ENCODE measurements around the gene LIMS3.
"Not testable (repeated sequence)": the region's sequence is repeated elsewhere in the genome, so short reads cannot be mapped to it uniquely, and the experiment has no call there.

Gene LIMS3

DNA sequence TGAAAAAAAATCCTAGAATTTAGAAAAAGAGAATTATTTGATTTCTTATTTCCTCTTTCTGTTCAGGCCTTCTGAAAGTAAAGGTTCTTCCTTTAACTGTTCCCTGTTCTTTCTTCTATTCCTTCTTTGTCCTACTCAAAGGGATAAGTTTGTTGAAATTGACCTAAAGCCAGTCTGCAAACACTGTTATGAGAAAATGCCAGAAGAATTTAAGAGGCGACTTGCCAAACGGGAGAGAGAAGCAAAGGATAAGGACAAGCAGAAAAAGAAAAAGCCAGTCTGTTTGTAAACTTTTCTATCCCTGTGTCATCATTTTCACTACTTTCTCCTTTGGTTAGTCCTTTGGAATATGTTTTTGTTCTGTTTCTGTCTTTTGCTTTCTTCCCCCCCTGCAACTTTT, 26.0 kb downstream of the LIMS3 start:
- not testable (repeated sequence) for DNase-seq (ENCODE audit: low read depth in 2 of 2, low spot score in 1 of 2)

- DNase-seq (ENCODE audit: low read depth in 2 of 2, low spot score in 1 of 2) = not testable (repeated sequence)
Observed at GRCh38 chr2:109927803-109928202, 29.3 kb downstream of the LIMS3 start.

GRCh38 chr2:109929222-109929621, 30.7 kb downstream of the LIMS3 start:
- DNase-seq (ENCODE audit: low read depth in 2 of 2, low spot score in 1 of 2) = not testable (repeated sequence)

- not testable (repeated sequence) for DNase-seq (ENCODE audit: low read depth in 2 of 2, low spot score in 1 of 2)
Observed at GRCh38 chr2:109936534-109936933, 38.0 kb downstream of the LIMS3 start.

DNA sequence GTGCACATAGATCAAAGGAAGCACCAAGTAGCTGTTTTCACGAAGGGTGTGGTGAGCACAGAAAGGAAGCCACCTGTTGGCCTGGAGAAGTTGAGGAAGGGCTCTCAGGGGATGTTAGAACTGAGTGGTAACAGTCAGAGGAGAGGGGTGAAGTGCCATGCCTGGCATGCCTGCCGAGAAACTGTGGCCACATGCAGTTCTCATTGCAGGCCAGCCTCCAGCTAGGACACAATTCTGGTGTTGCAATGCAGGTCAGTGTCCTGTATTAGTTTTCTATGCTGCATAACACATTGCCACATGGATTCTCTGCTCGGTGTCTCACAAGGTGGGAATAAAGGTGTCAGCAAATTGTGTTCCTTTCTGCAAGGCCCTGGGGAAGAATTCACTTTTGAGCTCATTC, 46.9 kb downstream of the LIMS3 start:
- not testable (repeated sequence) for DNase-seq (ENCODE audit: low read depth in 2 of 2, low spot score in 1 of 2)

DNA sequence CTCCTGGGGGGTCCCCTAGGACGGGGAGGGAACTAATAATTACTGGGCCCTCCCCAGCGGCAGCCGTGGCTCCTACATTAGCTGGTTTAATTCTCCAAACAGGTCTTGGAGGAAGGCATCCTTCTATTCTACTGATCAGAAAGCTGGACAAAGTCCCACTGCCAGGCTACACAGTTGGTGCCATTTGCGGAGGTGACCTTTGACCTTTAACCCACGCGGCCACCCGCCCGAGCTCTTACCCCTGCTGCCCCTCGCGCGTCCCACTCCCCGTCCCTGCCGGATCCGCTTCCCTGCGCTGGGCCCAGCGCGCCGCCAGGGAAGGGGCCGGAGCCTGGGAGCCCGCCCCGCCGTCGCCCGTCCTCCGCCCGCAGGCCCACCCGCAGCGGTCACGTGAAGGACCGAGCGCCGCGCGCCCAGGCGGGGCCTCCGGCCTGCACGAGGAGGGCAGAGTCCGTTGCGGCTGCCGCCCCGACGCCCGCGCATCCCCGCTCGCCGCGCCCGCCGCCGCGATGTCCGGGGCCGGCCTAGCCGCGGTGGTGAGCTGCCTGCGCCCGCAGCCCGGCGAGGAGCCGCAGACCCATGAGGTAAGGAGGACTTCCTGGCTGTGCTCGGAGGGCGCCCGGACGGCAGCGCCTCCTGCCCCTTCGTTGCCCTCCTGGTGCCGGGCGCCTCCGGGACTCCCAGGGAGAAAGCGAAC, 48.9 kb downstream of the LIMS3 start:
- DNase-seq (ENCODE audit: low read depth in 2 of 2, low spot score in 1 of 2) = not testable (repeated sequence)

DNA sequence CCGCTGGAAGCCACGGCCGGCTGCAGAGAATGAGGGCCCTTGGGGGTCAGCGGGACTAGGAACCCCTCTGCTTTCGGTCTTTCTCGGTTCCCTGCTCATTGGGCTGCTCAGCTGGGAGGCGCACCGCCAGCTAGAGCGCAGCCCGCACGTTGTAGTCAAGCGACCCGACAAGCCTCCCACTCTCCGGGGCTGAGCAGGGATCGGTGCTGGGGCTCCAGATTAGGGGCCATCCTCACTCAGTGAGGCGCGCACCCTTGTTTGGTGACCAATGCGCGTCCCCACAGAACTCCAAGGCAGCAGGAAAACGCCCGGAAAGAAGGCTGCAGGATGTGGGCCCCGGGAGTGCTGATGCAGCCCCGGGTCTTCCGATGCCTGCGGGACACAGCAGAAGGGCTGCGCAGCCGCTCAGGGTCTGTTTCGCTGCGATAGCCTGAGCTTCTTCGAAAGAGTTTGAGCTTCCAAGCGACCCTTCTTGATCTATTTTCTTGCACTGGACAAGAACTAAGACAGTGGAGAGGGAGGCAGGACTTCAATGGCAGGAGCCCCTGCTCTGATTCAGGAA, 49.6 kb downstream of the LIMS3 start:
- DNase-seq (ENCODE audit: low read depth in 2 of 2, low spot score in 1 of 2) = not testable (repeated sequence)

- not testable (repeated sequence) for DNase-seq (ENCODE audit: low read depth in 2 of 2, low spot score in 1 of 2)
Observed at GRCh38 chr2:109950146-109950843, 51.8 kb downstream of the LIMS3 start.

DNA sequence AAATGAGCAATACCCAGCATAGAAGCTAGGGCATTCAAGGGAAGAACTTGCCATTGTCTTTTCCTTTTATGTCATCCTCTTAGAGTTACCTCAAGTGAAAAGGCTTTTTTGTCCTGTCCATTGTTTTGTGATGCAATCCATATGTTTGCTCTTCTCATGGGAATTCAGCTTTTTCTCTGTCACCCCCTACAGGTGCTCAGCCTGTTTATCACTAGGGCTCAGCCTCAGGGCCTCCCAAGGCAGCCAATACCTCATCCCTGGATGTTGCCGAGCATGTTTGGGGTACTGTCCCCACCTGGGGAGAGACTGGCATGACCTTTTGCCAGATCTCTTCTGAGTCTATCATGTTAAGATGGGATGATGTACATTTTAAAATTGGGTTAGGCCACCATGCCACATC, 65.5 kb downstream of the LIMS3 start:
- not testable (repeated sequence) for DNase-seq (ENCODE audit: low read depth in 2 of 2, low spot score in 1 of 2)

DNA sequence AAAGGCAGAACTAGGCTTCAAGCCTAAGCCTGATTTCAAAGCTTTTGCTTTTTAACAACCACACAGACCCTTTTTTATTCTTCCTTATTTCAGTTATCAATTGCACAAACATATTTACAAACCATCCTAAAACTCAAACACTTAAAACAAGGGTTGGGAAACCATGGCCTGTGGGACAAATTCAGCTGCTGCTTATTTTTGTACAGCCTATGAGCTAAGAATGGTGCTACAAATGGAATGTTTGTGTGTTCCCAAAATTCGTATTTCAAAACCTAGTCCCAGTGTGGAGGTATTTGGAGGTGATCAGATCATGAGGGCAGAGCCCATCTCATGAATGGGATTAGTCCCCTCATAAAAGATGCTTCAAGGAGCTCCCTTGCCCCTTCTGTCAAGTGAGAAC, 67.0 kb downstream of the LIMS3 start:
- DNase-seq (ENCODE audit: low read depth in 2 of 2, low spot score in 1 of 2) = not testable (repeated sequence)

- DNase-seq (ENCODE audit: low read depth in 2 of 2, low spot score in 1 of 2) = not testable (repeated sequence)
Observed at GRCh38 chr2:109966107-109966736, 67.7 kb downstream of the LIMS3 start.

GRCh38 chr2:109966858-109967257, 68.4 kb downstream of the LIMS3 start:
- DNase-seq (ENCODE audit: low read depth in 2 of 2, low spot score in 1 of 2) = not testable (repeated sequence)

DNA sequence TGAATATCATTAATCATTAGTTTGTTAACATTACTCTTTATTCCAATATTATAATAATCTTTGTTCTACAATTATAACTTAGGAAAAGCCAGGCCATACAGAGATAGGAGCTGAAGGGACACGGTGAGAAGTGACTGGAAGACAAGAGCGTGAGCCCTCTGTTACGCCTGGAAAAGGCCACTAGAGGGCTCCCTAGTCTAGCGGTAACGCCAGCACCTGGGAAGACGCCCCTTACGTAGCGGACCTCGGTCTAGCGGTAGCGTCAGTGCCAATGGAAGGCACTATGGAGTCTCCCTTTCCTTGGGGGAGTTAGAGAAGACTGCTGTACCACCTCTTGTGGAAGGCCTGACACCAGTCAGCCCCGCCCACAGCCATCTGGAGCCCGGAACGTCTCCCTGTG, 71.4 kb downstream of the LIMS3 start:
- not testable (repeated sequence) for DNase-seq (ENCODE audit: low read depth in 2 of 2, low spot score in 1 of 2)

- DNase-seq (ENCODE audit: low read depth in 2 of 2, low spot score in 1 of 2) = not testable (repeated sequence)
Observed at GRCh38 chr2:109971710-109972109, 73.2 kb downstream of the LIMS3 start.
